Measurements from ENCODE around the gene STK32B. TPM values are rescaled to one million over a fixed set of nuclear protein-coding genes. Genes with fewer than 3 reads are reported as not detected.

STK32B gene
- total and polyA plus RNA-seq, 2 of the 8 experiments (the other 6 are each of a cell fraction or from before 2014, with no cell fraction given), result 2.3 to 2.5 TPM

- Histone ChIP-seq H4K20me1 (replicated peaks in 1 of 2; ENCODE audit: control insufficient read depth in 1 of 2, insufficient read depth in 2 of 2, low read length in 2 of 2) (no peaks in the 10 kb centered on the region), H3K9me3 (ENCODE audit: insufficient read depth in 2 of 2, low read depth in 1 of 2, low read length in 1 of 2) (no peaks in the 10 kb centered on the region), H3K56ac (replicated peaks; ENCODE audit: insufficient read length, low read depth, low read length) (no peak overlapping the region), H3K14ac (ENCODE audit: insufficient read length) (no peak overlapping the region), H4K5ac (ENCODE audit: insufficient read length, low read depth, low read length) (no peak overlapping the region), H3K23me2 (ENCODE audit: low read depth, low read length) (no peaks in the 10 kb centered on the region), H3K4me1 (replicated peaks in 1 of 4; ENCODE audit: control insufficient read depth in 3 of 4, insufficient read depth in 4 of 4, low read length in 3 of 4) (peaks cover 0 to 1% (median 0%) of the 10 kb centered on the region in 4 experiments; a peak in 1 of 7 replicates), H2BK12ac (ENCODE audit: low read depth, low read length) (no peak overlapping the region), H2BK20ac (ENCODE audit: low read length) (no peak overlapping the region), H3K27ac (ENCODE audit: low read depth, low read length) (no peak overlapping the region), H3K27me3 (replicated peaks in 1 of 4; ENCODE audit: control insufficient read depth in 3 of 4, extremely low read depth in 1 of 4, insufficient read depth in 3 of 4, low read length in 3 of 4) (no peaks in the 10 kb centered on the region; a peak in 1 of 7 replicates), H3K9ac (replicated peaks in 1 of 4; ENCODE audit: extremely low read depth in 1 of 4, low read depth in 3 of 4, low read length in 3 of 4) (no peak overlapping the region), H3K36me3 (ENCODE audit: control insufficient read depth in 2 of 4, insufficient read depth in 4 of 4, low read length in 3 of 4) (no peaks in the 10 kb centered on the region), H2BK5ac (ENCODE audit: low read depth, low read length) (no peak overlapping the region), H2AFZ (ENCODE audit: low read length) (no peak overlapping the region), H2BK120ac (replicated peaks; ENCODE audit: low read depth, low read length) (no peak overlapping the region), H3K4ac (replicated peaks; ENCODE audit: insufficient read length, low read depth, low read length) (no peak overlapping the region), H3K79me1 (ENCODE audit: low read depth, low read length) (no peaks in the 10 kb centered on the region), H3K18ac (ENCODE audit: extremely low read depth, low read length) (no peak overlapping the region), H3K4me3 (ENCODE audit: extremely low read depth in 1 of 4, insufficient read depth in 2 of 4, low read depth in 3 of 4, low read length in 4 of 4) (no peak overlapping the region), H3K23ac (ENCODE audit: insufficient read length) (no peak overlapping the region), H2BK15ac (ENCODE audit: low read length) (no peak overlapping the region), H4K91ac (replicated peaks; ENCODE audit: insufficient read length, low read length) (no peak overlapping the region), H3K4me2 (ENCODE audit: insufficient read depth in 1 of 2, low read depth in 2 of 2, low read length in 2 of 2) (no peak overlapping the region), H4K8ac (ENCODE audit: extremely low read depth, insufficient read depth, low read length) (no peak overlapping the region), H2AK5ac (ENCODE audit: low read depth, low read length) (no peak overlapping the region), H3K79me2 (ENCODE audit: control insufficient read depth in 1 of 2, insufficient read depth in 2 of 2, low read length in 2 of 2) (no peaks in the 10 kb centered on the region)
- TF ChIP-seq TAF7 (optimal IDR thresholded peaks at IDR 0.05; ENCODE audit: borderline replicate concordance, low read depth, low read length) (no peak), HDAC6 (IDR thresholded peaks at IDR 0.05; ENCODE audit: low read depth, low read length) (no peak)
- 90% methylated on average over 4 of the region's 4 CpGs; no CpG with 5 or more reads in 1 of the 2 experiments for WGBS, 2 experiments (ENCODE audit: extremely low coverage in 1 of 2, insufficient coverage in 1 of 2, insufficient read length in 1 of 2, insufficient replicate concordance in 2 of 2, low coverage in 1 of 2, low lambda C conversion rate in 2 of 2, missing lambda C conversion rate in 1 of 2)
- ChIA-PET CTCF (ENCODE audit: partially characterized antibody) (interaction anchor here (0.7 to 1.6 kb wide), 3 partner anchors 38 to 306 kb away, joined by 3 read pairs; no protein-coding TSS in a partner anchor), POLR2A (ENCODE audit: partially characterized antibody) (no interaction called here)
- no peak for DNase-seq (ENCODE audit: low read depth in 1 of 2, low spot score in 2 of 2)
- no peak for FAIRE-seq
Observed at GRCh38 chr4:5030221-5030620, 21.1 kb upstream of the STK32B start.

Data from H1 (cell line).